GM12892 (cell line): ENCODE data around the gene A2M.

Source experiments
- POLR2A ChIP-seq: IDR thresholded peaks from 2 replicates; pipeline ENCODE4 v1.6.1; 2011; ENCODE audit warnings: low read depth, low read length, control low read depth
- POLR2AphosphoS5 ChIP-seq: IDR thresholded peaks from 2 replicates; pipeline ENCODE4 v1.6.1; 2011; ENCODE audit warnings: low read depth, low read length, control low read depth
- TAF1 ChIP-seq: IDR thresholded peaks from 2 replicates; pipeline ENCODE4 v1.6.1; 2011; ENCODE audit warnings: low read depth, mild to moderate bottlenecking, control low read depth, low read length, borderline replicate concordance

GRCh38 chr12:9075138-9075535 lies 40.6 kb downstream of the A2M start:
- TF ChIP-seq POLR2A, result no peak
- TF ChIP-seq POLR2AphosphoS5, result no peak
- TF ChIP-seq TAF1, result no peak
